OCI-LY1 (cell line): Measurements from ENCODE around the gene TTC9.

Experiments used
- H2AFZ ChIP-seq: fragments of 200-600 bp; sonication (generic), shearing (Covaris generic); 2 replicates; pipeline ENCODE4 v1.6.0; 2014; ENCODE audit warnings: antibody characterized with exemption, mild to moderate bottlenecking, low read length
- H3F3A ChIP-seq: fragments of 200-600 bp; sonication (generic), shearing (Covaris generic); 2 replicates; pipeline ENCODE4 v1.6.0; 2014; ENCODE audit warnings: mild to moderate bottlenecking, antibody characterized with exemption, low read length, moderate library complexity; ENCODE audit not compliant: insufficient read depth
- H3K27ac ChIP-seq: fragments of 200-600 bp; sonication (generic); 2 replicates; pipeline ENCODE4 v1.5.1; 2014; ENCODE audit warnings: low read length, mixed run types, mild to moderate bottlenecking, low read depth; ENCODE audit not compliant: poor library complexity, severe bottlenecking
- H3K27me3 ChIP-seq: fragments of 200-600 bp; sonication (generic); 2 replicates; pipeline ENCODE4 v1.6.0; 2014; ENCODE audit warnings: antibody characterized with exemption, mild to moderate bottlenecking, low read length, moderate library complexity; ENCODE audit not compliant: insufficient read depth
- H3K36me3 ChIP-seq: fragments of 200-600 bp; sonication (generic); 2 replicates; pipeline ENCODE4 v1.6.1; 2014; ENCODE audit warnings: mild to moderate bottlenecking, antibody characterized with exemption, low read length, moderate library complexity, mixed read lengths; ENCODE audit not compliant: insufficient read depth
- H3K4me1 ChIP-seq: fragments of 200-600 bp; sonication (generic); 2 replicates; pipeline ENCODE4 v1.5.1; 2014; ENCODE audit warnings: mild to moderate bottlenecking, low read length, moderate library complexity; ENCODE audit not compliant: insufficient read depth, severe bottlenecking
- H3K4me2 ChIP-seq: fragments of 200-600 bp; sonication (generic), shearing (Covaris generic); 2 replicates; pipeline ENCODE4 v1.6.1; 2014; ENCODE audit warnings: low read length
- H3K4me3 ChIP-seq: fragments of 200-600 bp; sonication (generic); 2 replicates; pipeline ENCODE4 v1.5.1; 2014; ENCODE audit warnings: low read length, low read depth, mild to moderate bottlenecking, mixed read lengths; ENCODE audit not compliant: poor library complexity, severe bottlenecking
- H3K79me2 ChIP-seq: fragments of 200-600 bp; shearing (Covaris generic); 2 replicates; pipeline ENCODE4 v1.6.1; 2016; ENCODE audit warnings: mixed run types, low read length, mixed read lengths; ENCODE audit not compliant: insufficient read depth
- H3K9ac ChIP-seq: fragments of 200-600 bp; sonication (generic), shearing (Covaris generic); 2 replicates; pipeline ENCODE4 v1.6.1; 2014; ENCODE audit warnings: mild to moderate bottlenecking, low read length, mixed read lengths
- H3K9me2 ChIP-seq: fragments of 200-600 bp; sonication (generic), shearing (Covaris generic); 2 replicates; pipeline ENCODE4 v1.6.1; 2014; ENCODE audit warnings: low read depth, mild to moderate bottlenecking, low read length, mixed read lengths
- H3K9me3 ChIP-seq: fragments of 200-600 bp; shearing (Covaris generic); 2 replicates; pipeline ENCODE4 v1.6.1; 2014; ENCODE audit warnings: low read length, mixed read lengths
- H4K20me1 ChIP-seq: fragments of 200-600 bp; sonication (generic), shearing (Covaris generic); 2 replicates; pipeline ENCODE4 v1.6.0; 2016; ENCODE audit warnings: mild to moderate bottlenecking, low read length; ENCODE audit not compliant: insufficient read depth
- EZH2 ChIP-seq: fragments of 200-600 bp; sonication (generic), shearing (Covaris generic); IDR thresholded peaks from 2 replicates; pipeline ENCODE4 v1.8.0; 2017; ENCODE audit warnings: borderline replicate concordance, mixed run types, mild to moderate bottlenecking, antibody characterized with exemption, low read length, moderate library complexity, mixed read lengths
- TF ChIP-seq, protein P1 (sequence below): fragments of 200-600 bp; sonication (generic), shearing (Covaris generic); IDR thresholded peaks from 2 replicates; pipeline ENCODE4 v1.5.1; 2017; ENCODE audit warnings: mild to moderate bottlenecking, antibody characterized with exemption, low read length, moderate library complexity, mixed read lengths

The TTC9 gene

DNA sequence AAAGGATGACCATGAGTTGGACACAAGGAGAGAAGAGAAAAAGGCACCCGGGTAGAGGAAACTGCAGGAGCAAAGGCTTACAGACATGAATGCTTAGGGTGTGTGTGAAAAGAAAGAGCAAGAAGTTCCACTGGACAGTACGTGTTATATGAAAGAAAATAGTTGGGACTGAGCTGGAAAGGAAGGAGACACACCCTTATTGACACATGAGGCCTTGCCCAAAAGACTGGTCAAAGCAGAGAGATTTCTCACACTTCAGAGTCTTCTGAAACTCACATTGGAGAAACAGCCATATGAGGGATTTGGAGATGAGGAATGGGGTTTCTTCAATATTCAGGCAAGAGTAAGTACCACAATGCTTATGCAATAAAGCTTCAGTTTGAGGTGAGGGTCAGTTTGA lies 56.0 kb downstream of the TTC9 start:
- H4K20me1 ChIP-seq = no peaks in the 10 kb centered on the region
- no peak overlapping the region for H2AFZ ChIP-seq
- H3F3A ChIP-seq = no peaks in the 10 kb centered on the region
- H3K27me3 ChIP-seq = no peaks in the 10 kb centered on the region
- H3K79me2 ChIP-seq = no peaks in the 10 kb centered on the region
- H3K4me3 ChIP-seq = no peak overlapping the region
- no peak overlapping the region for H3K4me2 ChIP-seq
- no peaks in the 10 kb centered on the region for H3K9me2 ChIP-seq
- no peaks in the 10 kb centered on the region for H3K4me1 ChIP-seq
- no peak overlapping the region for H3K9ac ChIP-seq
- H3K9me3 ChIP-seq = no peaks in the 10 kb centered on the region
- TF ChIP-seq, protein P1, sequence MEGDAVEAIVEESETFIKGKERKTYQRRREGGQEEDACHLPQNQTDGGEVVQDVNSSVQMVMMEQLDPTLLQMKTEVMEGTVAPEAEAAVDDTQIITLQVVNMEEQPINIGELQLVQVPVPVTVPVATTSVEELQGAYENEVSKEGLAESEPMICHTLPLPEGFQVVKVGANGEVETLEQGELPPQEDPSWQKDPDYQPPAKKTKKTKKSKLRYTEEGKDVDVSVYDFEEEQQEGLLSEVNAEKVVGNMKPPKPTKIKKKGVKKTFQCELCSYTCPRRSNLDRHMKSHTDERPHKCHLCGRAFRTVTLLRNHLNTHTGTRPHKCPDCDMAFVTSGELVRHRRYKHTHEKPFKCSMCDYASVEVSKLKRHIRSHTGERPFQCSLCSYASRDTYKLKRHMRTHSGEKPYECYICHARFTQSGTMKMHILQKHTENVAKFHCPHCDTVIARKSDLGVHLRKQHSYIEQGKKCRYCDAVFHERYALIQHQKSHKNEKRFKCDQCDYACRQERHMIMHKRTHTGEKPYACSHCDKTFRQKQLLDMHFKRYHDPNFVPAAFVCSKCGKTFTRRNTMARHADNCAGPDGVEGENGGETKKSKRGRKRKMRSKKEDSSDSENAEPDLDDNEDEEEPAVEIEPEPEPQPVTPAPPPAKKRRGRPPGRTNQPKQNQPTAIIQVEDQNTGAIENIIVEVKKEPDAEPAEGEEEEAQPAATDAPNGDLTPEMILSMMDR = no peak
- no peak for TF ChIP-seq EZH2
- no peaks in the 10 kb centered on the region for H3K36me3 ChIP-seq
- H3K27ac ChIP-seq = no peak overlapping the region

DNA sequence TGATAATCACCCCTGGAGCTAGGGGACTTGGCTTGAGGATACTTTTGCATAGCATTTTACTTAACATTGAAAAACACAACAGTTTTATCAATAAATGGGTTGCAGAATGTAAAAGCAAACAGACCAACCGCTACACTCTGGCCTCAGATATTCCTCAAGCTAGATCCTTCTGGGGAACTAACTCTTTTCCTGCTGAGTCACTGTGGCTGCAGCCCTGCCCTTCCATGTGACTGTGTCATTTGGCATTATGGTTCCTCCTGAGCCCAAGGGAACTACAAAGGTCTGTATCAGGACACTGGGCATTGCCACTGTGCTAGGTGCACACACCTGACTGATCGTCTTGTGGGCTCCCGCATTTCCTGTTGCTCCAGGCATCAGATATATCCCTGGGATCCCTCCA lies 56.6 kb downstream of the TTC9 start:
- Histone ChIP-seq H3K27me3 (no peaks in the 10 kb centered on the region), H3K79me2 (no peaks in the 10 kb centered on the region), H3K36me3 (no peaks in the 10 kb centered on the region), H3K9me3 (no peaks in the 10 kb centered on the region), H3F3A (no peaks in the 10 kb centered on the region), H4K20me1 (no peaks in the 10 kb centered on the region), H2AFZ (no peak overlapping the region), H3K4me3 (no peak overlapping the region), H3K9ac (no peak overlapping the region), H3K9me2 (no peaks in the 10 kb centered on the region), H3K4me2 (no peak overlapping the region), H3K4me1 (no peaks in the 10 kb centered on the region), H3K27ac (no peak overlapping the region)
- TF ChIP-seq, protein P1 = no peak
- TF ChIP-seq EZH2 = no peak

DNA sequence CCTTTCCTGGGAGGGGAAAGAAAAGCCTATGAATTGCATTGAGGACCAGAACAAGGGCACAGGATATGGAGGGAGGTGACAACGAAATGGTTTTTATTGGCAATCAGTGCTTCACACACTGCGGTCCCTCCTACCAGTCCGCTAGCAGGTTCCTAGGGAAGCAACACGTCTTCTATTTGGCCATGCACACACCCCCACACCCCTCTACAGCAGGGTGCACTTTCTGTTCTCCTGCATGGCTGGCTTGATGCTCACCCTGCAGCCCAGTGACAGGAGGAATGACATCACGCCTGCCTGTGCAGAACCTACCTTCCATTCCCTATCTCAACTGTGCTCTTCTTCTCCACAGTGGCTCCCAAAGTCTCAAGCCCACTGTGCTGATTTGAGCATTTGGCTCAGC lies 57.9 kb downstream of the TTC9 start:
- Histone ChIP-seq H3K79me2 (no peaks in the 10 kb centered on the region), H3K27ac (no peak overlapping the region), H3K9ac (no peak overlapping the region), H3K36me3 (no peaks in the 10 kb centered on the region), H2AFZ (no peak overlapping the region), H3K4me1 (no peaks in the 10 kb centered on the region), H3K4me3 (no peak overlapping the region), H3K4me2 (no peak overlapping the region), H3F3A (no peaks in the 10 kb centered on the region), H4K20me1 (no peaks in the 10 kb centered on the region), H3K9me2 (no peaks in the 10 kb centered on the region), H3K27me3 (no peaks in the 10 kb centered on the region), H3K9me3 (no peaks in the 10 kb centered on the region)
- TF ChIP-seq, protein P1 = no peak
- no peak for TF ChIP-seq EZH2
